Neural crest cell (in vitro differentiated cells): Measurements from ENCODE around the gene ANKS4B. TPM values are rescaled to one million over a fixed set of nuclear protein-coding genes. Genes with fewer than 3 reads are reported as not detected.

ENCODE experiments used
- DNase-seq: peaks from one replicate; pipeline ENCODE4 v3.0.0; 2021; ENCODE audit warnings: low read depth, mixed read lengths, low spot score
- H3K27ac Mint-ChIP-seq: one replicate; pipeline ENCODE4 v1.8.0; 2021; ENCODE audit warnings: mild to moderate bottlenecking, mixed read lengths; ENCODE audit not compliant: unreplicated experiment
- H3K27me3 Mint-ChIP-seq: 2 replicates; pipeline ENCODE4 v1.8.0; 2021; ENCODE audit warnings: low read depth, mild to moderate bottlenecking, mixed read lengths
- H3K36me3 Mint-ChIP-seq: 2 replicates; pipeline ENCODE4 v1.8.0; 2021; ENCODE audit warnings: low read depth, mild to moderate bottlenecking, mixed read lengths
- H3K4me1 Mint-ChIP-seq: 2 replicates; pipeline ENCODE4 v1.8.0; 2021; ENCODE audit warnings: mixed read lengths
- H3K4me3 Mint-ChIP-seq: one replicate; pipeline ENCODE4 v1.8.0; 2021; ENCODE audit warnings: mild to moderate bottlenecking, mixed read lengths
- H3K9me3 Mint-ChIP-seq: 2 replicates; pipeline ENCODE4 v1.8.0; 2021; ENCODE audit warnings: mixed read lengths
- long read RNA-seq: library from polyadenylated mRNA; unstranded; transcript quantifications from one replicate; pipeline ENCODE4 v2.0.0, GENCODE V29; 2020
- total RNA-seq: library from RNA; stranded (reverse); gene quantifications from 2 replicates; pipeline ENCODE4 v1.2.1, GENCODE V29; 2021
- TF ChIP-seq, protein P1 (sequence below): fragments of 200-600 bp; sonication (generic); conservative IDR thresholded peaks from 2 replicates; pipeline ENCODE4 v1.5.0; 2021; ENCODE audit warnings: antibody characterized with exemption, mild to moderate bottlenecking

Gene ANKS4B
- not detected in 2 replicates for total RNA-seq
- long read RNA-seq, result 0 reads

- no peaks in the 10 kb centered on the region for H3K9me3 Mint-ChIP-seq
- peaks cover 12% of the 10 kb centered on the region for H3K27me3 Mint-ChIP-seq
- H3K4me1 Mint-ChIP-seq, result no peaks in the 10 kb centered on the region
- H3K4me3 Mint-ChIP-seq, result no peak within 1 kb of the TSS
- TF ChIP-seq, protein P1, sequence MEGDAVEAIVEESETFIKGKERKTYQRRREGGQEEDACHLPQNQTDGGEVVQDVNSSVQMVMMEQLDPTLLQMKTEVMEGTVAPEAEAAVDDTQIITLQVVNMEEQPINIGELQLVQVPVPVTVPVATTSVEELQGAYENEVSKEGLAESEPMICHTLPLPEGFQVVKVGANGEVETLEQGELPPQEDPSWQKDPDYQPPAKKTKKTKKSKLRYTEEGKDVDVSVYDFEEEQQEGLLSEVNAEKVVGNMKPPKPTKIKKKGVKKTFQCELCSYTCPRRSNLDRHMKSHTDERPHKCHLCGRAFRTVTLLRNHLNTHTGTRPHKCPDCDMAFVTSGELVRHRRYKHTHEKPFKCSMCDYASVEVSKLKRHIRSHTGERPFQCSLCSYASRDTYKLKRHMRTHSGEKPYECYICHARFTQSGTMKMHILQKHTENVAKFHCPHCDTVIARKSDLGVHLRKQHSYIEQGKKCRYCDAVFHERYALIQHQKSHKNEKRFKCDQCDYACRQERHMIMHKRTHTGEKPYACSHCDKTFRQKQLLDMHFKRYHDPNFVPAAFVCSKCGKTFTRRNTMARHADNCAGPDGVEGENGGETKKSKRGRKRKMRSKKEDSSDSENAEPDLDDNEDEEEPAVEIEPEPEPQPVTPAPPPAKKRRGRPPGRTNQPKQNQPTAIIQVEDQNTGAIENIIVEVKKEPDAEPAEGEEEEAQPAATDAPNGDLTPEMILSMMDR, result no peak
- H3K27ac Mint-ChIP-seq, result no peak within 1 kb of the TSS
- no peak for DNase-seq
- no peaks in the 10 kb centered on the region for H3K36me3 Mint-ChIP-seq
Measured at GRCh38 chr16:21233521-21234150, at the start of gene ANKS4B. TSS of gene ANKS4B (plus strand) at chr16:21233699. CDS start at chr16:21233738, 39 bp downstream.

DNA sequence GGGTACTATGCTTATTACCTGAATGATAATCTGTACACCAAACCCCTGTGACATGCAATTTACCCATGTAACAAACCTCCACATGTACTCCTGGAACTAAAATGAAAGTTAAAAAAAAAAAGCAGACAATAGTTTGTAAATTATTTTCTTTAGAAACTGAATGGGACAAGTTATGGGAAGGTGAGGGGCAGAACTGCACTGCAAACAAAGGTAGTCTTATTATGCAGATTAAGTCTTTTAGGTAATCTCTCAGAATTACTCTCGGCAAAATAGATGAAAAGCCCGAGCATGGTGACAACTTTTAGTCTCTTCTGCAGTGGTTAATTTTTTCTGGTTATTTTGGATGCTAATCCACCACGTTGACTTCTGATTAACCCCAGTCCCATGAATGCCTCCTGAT is 49.5 kb upstream of the ANKS4B start:
- Mint-ChIP-seq H3K4me3 (no peak overlapping the region), H3K4me1 (peaks cover 15% of the 10 kb centered on the region), H3K9me3 (peaks cover 12% of the 10 kb centered on the region), H3K27me3 (peaks cover 5% of the 10 kb centered on the region), H3K27ac (no peak overlapping the region), H3K36me3 (peaks cover 29% of the 10 kb centered on the region)
- TF ChIP-seq, protein P1, result no peak
- DNase-seq, result no peak

GRCh38 chr16:21184834-21185233 is 48.7 kb upstream of the ANKS4B start:
- H3K4me3 Mint-ChIP-seq, result no peak overlapping the region
- no peak overlapping the region for H3K27ac Mint-ChIP-seq
- peaks cover 8% of the 10 kb centered on the region for H3K27me3 Mint-ChIP-seq
- no peak for DNase-seq
- peaks cover 29% of the 10 kb centered on the region for H3K36me3 Mint-ChIP-seq
- peaks cover 15% of the 10 kb centered on the region for H3K4me1 Mint-ChIP-seq
- TF ChIP-seq, protein P1, result no peak
- H3K9me3 Mint-ChIP-seq, result peaks cover 12% of the 10 kb centered on the region

- Mint-ChIP-seq H3K4me1 (peaks cover 15% of the 10 kb centered on the region), H3K36me3 (peaks cover 27% of the 10 kb centered on the region), H3K9me3 (peaks cover 12% of the 10 kb centered on the region), H3K4me3 (no peak overlapping the region), H3K27me3 (peaks cover 16% of the 10 kb centered on the region), H3K27ac (peak overlapping the region; percentile 62)
- TF ChIP-seq, protein P1, result no peak
- DNase-seq, result no peak
Measured at GRCh38 chr16:21185659-21186325, 47.7 kb upstream of the ANKS4B start.

GRCh38 chr16:21186326-21186691 is 47.2 kb upstream of the ANKS4B start:
- DNase-seq, result no peak
- H3K27ac Mint-ChIP-seq, result peak overlapping the region; percentile 62
- peaks cover 22% of the 10 kb centered on the region for H3K36me3 Mint-ChIP-seq
- TF ChIP-seq, protein P1, result no peak
- no peak overlapping the region for H3K4me3 Mint-ChIP-seq
- peaks cover 15% of the 10 kb centered on the region for H3K4me1 Mint-ChIP-seq
- peaks cover 16% of the 10 kb centered on the region for H3K27me3 Mint-ChIP-seq
- H3K9me3 Mint-ChIP-seq, result peaks cover 13% of the 10 kb centered on the region
